Stimulated activated memory B cell treated with anti-CD40 and anti-IgM and Interleukin-4, amounts not matched to agents 10 μg/mL and 1 μg/mL and 100 μg/mL, for 72 hours (primary cell): ENCODE results near the gene ARAP2.

Experiments
- ATAC-seq: fragments of 150-1000 bp; cut with Tn5 transposase; 2 replicates; pipeline ENCODE4 v1.10.0; 2021
- H3K27ac Mint-ChIP-seq: one replicate; pipeline ENCODE4 v1.8.0; 2022; ENCODE audit warnings: mild to moderate bottlenecking, mixed read lengths
- H3K27me3 Mint-ChIP-seq: one replicate; pipeline ENCODE4 v1.8.0; 2022; ENCODE audit warnings: mixed read lengths
- H3K36me3 Mint-ChIP-seq: one replicate; pipeline ENCODE4 v1.8.0; 2022; ENCODE audit warnings: mixed read lengths
- H3K4me1 Mint-ChIP-seq: one replicate; pipeline ENCODE4 v1.8.0; 2022; ENCODE audit warnings: mixed read lengths
- H3K4me3 Mint-ChIP-seq: one replicate; pipeline ENCODE4 v1.8.0; 2022; ENCODE audit warnings: mild to moderate bottlenecking, moderate library complexity, mixed read lengths
- H3K9me3 Mint-ChIP-seq: one replicate; pipeline ENCODE4 v1.8.0; 2022; ENCODE audit warnings: mixed read lengths

Gene ARAP2

GRCh38 chr4:36213977-36214376, 30.3 kb downstream of the ARAP2 start:
- H3K27me3 Mint-ChIP-seq, result no peaks in the 10 kb centered on the region
- no peak overlapping the region for H3K4me3 Mint-ChIP-seq
- ATAC-seq, result no peak
- peaks cover 43% of the 10 kb centered on the region for H3K36me3 Mint-ChIP-seq
- H3K9me3 Mint-ChIP-seq, result no peaks in the 10 kb centered on the region
- no peak overlapping the region for H3K27ac Mint-ChIP-seq
- H3K4me1 Mint-ChIP-seq, result peaks cover 33% of the 10 kb centered on the region

DNA sequence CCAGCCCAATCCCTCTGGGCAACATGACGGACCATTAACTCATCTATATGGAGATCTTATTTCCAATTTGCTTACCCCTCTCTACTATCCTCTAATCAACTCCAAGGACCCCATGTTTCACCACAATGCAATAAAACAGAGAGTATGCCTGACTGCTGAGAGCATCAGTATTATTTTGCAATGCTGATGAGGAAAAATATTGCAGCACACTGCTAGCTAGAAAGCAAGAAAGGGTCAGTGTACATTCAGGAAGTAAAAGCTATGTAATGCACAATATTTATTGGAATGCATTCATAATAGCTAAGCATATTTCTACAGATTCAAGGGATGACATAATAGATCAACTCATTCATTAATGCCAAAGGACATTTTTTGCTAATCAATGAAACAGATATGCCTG, 33.2 kb downstream of the ARAP2 start:
- no peaks in the 10 kb centered on the region for H3K27me3 Mint-ChIP-seq
- peaks cover 62% of the 10 kb centered on the region for H3K36me3 Mint-ChIP-seq
- H3K27ac Mint-ChIP-seq, result no peak overlapping the region
- H3K4me3 Mint-ChIP-seq, result no peak overlapping the region
- ATAC-seq, result no peak
- peaks cover 29% of the 10 kb centered on the region for H3K4me1 Mint-ChIP-seq
- no peaks in the 10 kb centered on the region for H3K9me3 Mint-ChIP-seq

DNA sequence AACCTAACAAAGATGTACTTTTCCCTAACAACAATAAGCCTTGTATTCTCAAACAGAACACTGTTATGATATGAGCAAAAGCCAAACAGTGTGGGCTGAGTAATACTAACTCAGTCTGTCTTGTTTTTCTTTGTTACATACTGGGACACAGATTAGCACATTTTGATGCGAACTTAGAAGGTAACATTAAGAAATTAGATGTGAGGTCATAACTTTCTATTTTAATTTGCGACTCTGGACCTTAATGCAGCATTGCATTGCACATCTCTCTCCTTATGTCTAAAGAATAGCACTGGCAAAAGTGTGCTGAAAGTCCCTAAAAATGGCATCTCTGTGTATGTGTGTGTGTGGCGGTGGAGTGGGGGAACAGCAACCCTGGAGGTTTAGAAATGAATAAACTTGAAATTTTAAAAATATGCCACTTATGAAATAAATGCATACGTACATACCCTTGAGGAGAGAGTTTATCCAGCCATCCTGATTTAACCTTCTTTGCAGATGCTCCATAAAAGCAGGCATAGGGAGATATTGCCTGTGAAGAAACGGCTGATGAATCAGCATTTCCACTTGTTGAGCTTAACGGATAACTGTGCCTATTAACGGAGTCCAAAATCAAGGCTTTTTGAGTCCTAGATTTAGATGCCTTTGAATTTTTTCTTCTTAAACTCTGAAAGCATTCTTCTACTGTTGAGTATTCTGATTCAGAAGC, 34.2 kb downstream of the ARAP2 start:
- no peak for ATAC-seq
- Mint-ChIP-seq H3K27ac (no peak overlapping the region), H3K9me3 (no peaks in the 10 kb centered on the region), H3K36me3 (peaks cover 64% of the 10 kb centered on the region), H3K27me3 (no peaks in the 10 kb centered on the region), H3K4me3 (no peak overlapping the region), H3K4me1 (peaks cover 31% of the 10 kb centered on the region)

GRCh38 chr4:36208893-36209473, 35.3 kb downstream of the ARAP2 start:
- Mint-ChIP-seq H3K4me1 (peaks cover 31% of the 10 kb centered on the region), H3K27me3 (no peaks in the 10 kb centered on the region), H3K4me3 (no peak overlapping the region), H3K9me3 (no peaks in the 10 kb centered on the region), H3K27ac (peak overlapping the region; percentile 35), H3K36me3 (peaks cover 61% of the 10 kb centered on the region)
- ATAC-seq, result peak; percentile 73

DNA sequence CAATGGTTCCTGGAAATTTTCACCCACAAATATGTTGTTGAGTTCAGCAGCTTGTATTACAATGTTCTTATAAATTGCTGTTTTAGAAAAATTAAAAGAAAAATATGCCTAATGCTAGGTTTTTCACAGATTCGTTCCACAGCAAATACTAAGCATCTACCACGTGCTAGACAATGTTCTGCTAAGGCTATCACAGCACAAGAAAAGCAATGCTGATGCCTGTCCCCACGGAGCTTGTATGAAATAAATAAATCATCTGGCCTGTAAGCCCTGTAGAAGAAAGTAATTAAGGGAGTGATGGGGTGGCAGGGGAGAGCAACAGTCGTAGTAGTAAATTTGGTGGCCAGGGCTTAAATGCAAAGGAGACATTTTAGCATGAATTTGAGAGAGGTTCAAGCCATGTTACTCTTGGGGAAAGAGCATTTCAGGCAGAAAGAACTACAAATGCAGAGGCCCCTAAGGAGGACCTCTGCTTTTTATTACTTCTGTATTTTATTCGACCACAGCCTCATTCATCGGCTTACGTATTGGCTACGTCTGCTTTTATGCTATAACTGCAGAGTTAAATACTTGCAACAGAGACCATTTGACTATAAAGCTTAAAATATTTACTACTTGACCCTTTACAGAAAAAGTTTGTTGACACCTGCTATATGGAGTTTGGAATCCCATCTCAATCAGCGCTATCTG, 36.3 kb downstream of the ARAP2 start:
- H3K27me3 Mint-ChIP-seq, result no peaks in the 10 kb centered on the region
- H3K4me1 Mint-ChIP-seq, result peaks cover 24% of the 10 kb centered on the region
- H3K27ac Mint-ChIP-seq, result no peak overlapping the region
- H3K36me3 Mint-ChIP-seq, result peaks cover 61% of the 10 kb centered on the region
- H3K4me3 Mint-ChIP-seq, result no peak overlapping the region
- no peaks in the 10 kb centered on the region for H3K9me3 Mint-ChIP-seq
- ATAC-seq, result no peak

- Mint-ChIP-seq H3K27ac (no peak overlapping the region), H3K4me1 (peaks cover 24% of the 10 kb centered on the region), H3K9me3 (no peaks in the 10 kb centered on the region), H3K36me3 (peaks cover 59% of the 10 kb centered on the region), H3K4me3 (no peak overlapping the region), H3K27me3 (no peaks in the 10 kb centered on the region)
- no peak for ATAC-seq
Observed at GRCh38 chr4:36207367-36207766, 36.9 kb downstream of the ARAP2 start.

GRCh38 chr4:36206603-36207311, 37.6 kb downstream of the ARAP2 start:
- Mint-ChIP-seq H3K27ac (no peak overlapping the region), H3K36me3 (peaks cover 59% of the 10 kb centered on the region), H3K4me3 (no peak overlapping the region), H3K4me1 (peaks cover 24% of the 10 kb centered on the region), H3K9me3 (no peaks in the 10 kb centered on the region), H3K27me3 (no peaks in the 10 kb centered on the region)
- no peak for ATAC-seq

DNA sequence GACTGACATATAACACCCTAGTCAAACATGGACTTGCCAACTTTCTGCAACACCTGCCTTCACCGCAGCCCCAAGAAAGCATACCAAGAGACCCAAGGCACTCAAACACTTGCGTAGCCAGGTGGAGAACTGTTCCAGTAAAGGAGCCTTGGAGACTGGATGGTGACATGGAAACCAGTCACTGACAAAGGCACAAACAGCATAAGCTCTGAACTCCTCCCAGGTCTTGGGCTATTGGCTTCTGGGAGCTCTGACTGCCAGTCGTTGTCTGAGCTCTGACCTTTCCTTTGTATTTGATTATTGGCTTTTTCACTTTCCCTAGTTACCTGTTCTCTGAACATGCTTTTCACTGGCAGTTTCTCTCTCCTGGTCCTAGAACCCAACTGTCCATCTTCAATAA, 38.3 kb downstream of the ARAP2 start:
- no peak overlapping the region for H3K4me3 Mint-ChIP-seq
- peaks cover 24% of the 10 kb centered on the region for H3K4me1 Mint-ChIP-seq
- H3K27ac Mint-ChIP-seq, result no peak overlapping the region
- no peaks in the 10 kb centered on the region for H3K27me3 Mint-ChIP-seq
- no peaks in the 10 kb centered on the region for H3K9me3 Mint-ChIP-seq
- no peak for ATAC-seq
- H3K36me3 Mint-ChIP-seq, result peaks cover 54% of the 10 kb centered on the region

GRCh38 chr4:36198861-36199260, 45.5 kb downstream of the ARAP2 start:
- Mint-ChIP-seq H3K27me3 (no peaks in the 10 kb centered on the region), H3K27ac (no peak overlapping the region), H3K4me1 (peaks cover 10% of the 10 kb centered on the region), H3K4me3 (no peak overlapping the region), H3K36me3 (peaks cover 35% of the 10 kb centered on the region), H3K9me3 (no peaks in the 10 kb centered on the region)
- no peak for ATAC-seq

DNA sequence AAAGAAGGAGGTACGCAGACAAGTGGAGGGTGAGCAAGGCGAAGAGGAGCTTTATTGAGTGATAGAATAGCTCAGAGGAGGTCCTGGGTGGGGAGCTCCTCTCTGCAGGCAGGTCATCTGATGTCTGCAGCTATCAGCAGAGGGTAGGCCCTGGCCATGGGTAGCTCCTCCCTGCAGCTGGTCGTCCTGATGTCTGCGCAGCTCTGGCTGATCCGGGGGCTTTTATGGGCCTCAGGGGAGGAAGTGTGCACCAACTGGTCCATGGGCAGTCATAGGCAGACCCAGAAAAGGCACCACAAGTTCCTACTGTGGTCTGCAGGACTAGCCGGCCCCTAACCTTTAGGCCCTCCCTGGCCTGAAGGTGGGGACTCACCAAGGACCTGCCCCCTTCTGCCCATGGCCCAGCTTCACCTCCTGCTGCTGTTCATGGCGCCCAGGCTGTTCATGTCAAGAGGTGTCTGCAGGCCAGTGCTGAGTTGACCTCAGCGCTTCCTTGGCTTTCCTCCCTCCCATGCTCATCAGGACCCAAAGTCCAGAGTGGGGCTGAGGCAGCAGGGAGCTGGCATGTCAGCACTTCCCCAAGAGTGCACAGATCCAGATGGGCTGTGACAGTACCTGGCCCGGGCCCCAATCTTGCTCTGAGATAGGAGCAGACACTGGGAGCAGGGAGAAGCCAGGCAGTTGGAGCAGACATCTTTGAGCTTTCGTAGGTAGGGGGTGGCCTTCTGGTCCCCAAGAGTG, 46.1 kb downstream of the ARAP2 start:
- no peaks in the 10 kb centered on the region for H3K9me3 Mint-ChIP-seq
- H3K4me3 Mint-ChIP-seq, result no peak overlapping the region
- peaks cover 10% of the 10 kb centered on the region for H3K4me1 Mint-ChIP-seq
- H3K27ac Mint-ChIP-seq, result no peak overlapping the region
- no peak for ATAC-seq
- peaks cover 29% of the 10 kb centered on the region for H3K36me3 Mint-ChIP-seq
- H3K27me3 Mint-ChIP-seq, result no peaks in the 10 kb centered on the region

DNA sequence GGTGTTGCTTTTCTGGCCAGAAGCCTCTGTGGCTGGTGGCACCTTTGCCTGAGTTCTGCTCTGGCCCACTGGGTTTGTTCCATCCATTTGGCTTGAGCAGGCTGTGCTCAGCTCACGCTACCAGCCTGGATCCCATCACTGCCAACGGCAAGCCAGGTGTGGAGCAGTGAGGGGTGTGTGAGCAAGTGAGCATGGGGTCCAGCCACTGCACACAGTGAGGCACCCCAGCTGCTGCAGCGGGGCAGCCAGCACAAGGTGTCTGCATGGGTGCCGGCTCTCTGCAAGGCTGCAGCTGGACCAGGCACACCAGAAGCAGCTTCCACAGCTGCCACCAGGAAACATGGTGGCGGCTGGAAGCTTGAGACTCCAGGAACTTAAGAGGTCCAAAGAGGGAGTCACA, 46.8 kb downstream of the ARAP2 start:
- H3K27ac Mint-ChIP-seq, result no peak overlapping the region
- no peak for ATAC-seq
- peaks cover 10% of the 10 kb centered on the region for H3K4me1 Mint-ChIP-seq
- H3K27me3 Mint-ChIP-seq, result no peaks in the 10 kb centered on the region
- H3K9me3 Mint-ChIP-seq, result no peaks in the 10 kb centered on the region
- no peak overlapping the region for H3K4me3 Mint-ChIP-seq
- peaks cover 27% of the 10 kb centered on the region for H3K36me3 Mint-ChIP-seq

GRCh38 chr4:36196145-36196913, 48.0 kb downstream of the ARAP2 start:
- Mint-ChIP-seq H3K27ac (no peak overlapping the region), H3K4me3 (no peak overlapping the region)

GRCh38 chr4:36192922-36193321, 51.4 kb downstream of the ARAP2 start:
- Mint-ChIP-seq H3K36me3 (peaks cover 42% of the 10 kb centered on the region), H3K27me3 (no peaks in the 10 kb centered on the region), H3K4me1 (peaks cover 34% of the 10 kb centered on the region), H3K9me3 (no peaks in the 10 kb centered on the region), H3K4me3 (no peak overlapping the region), H3K27ac (no peak overlapping the region)
- ATAC-seq, result no peak

More at GRCh38 chr4:36196145-36196913, 48.0 kb downstream of the ARAP2 start:
- Mint-ChIP-seq H3K36me3 (peaks cover 36% of the 10 kb centered on the region), H3K9me3 (no peaks in the 10 kb centered on the region), H3K27me3 (no peaks in the 10 kb centered on the region), H3K4me1 (peaks cover 15% of the 10 kb centered on the region)
- ATAC-seq, result no peak

GRCh38 chr4:36189511-36190226, 54.6 kb downstream of the ARAP2 start:
- no peaks in the 10 kb centered on the region for H3K27me3 Mint-ChIP-seq
- H3K9me3 Mint-ChIP-seq, result no peaks in the 10 kb centered on the region
- peaks cover 24% of the 10 kb centered on the region for H3K4me1 Mint-ChIP-seq
- no peak overlapping the region for H3K4me3 Mint-ChIP-seq
- H3K27ac Mint-ChIP-seq, result peak overlapping the region; percentile 12
- peaks cover 30% of the 10 kb centered on the region for H3K36me3 Mint-ChIP-seq
- peak; percentile 83 for ATAC-seq
